Right hindlimb (tissue), 1 donor: Measurements from ENCODE around the gene SLC4A8.

Source experiments
- DNase-seq: peaks from one replicate; pipeline ENCODE4 v3.0.0-alpha.2; 2018

The SLC4A8 gene

GRCh38 chr12:51424662-51425539, at the start of gene SLC4A8:
SLC4A8 (plus strand) TSS chr12:51424831; CDS start chr12:51424988, 157 bp downstream.
- DNase-seq = peak; percentile 95

- DNase-seq = no peak
Observed at GRCh38 chr12:51374856-51375255, 49.8 kb upstream of the SLC4A8 start.

GRCh38 chr12:51377099-51377984, 47.3 kb upstream of the SLC4A8 start:
- DNase-seq = peak; percentile 41

GRCh38 chr12:51378749-51379148, 45.9 kb upstream of the SLC4A8 start:
- no peak for DNase-seq

GRCh38 chr12:51379571-51379970, 45.1 kb upstream of the SLC4A8 start:
- no peak for DNase-seq

GRCh38 chr12:51381226-51382079, 43.2 kb upstream of the SLC4A8 start:
- peak; percentile 37 for DNase-seq

- DNase-seq = no peak
Observed at GRCh38 chr12:51382173-51382572, 42.5 kb upstream of the SLC4A8 start.

GRCh38 chr12:51383269-51383905, 41.2 kb upstream of the SLC4A8 start:
- no peak for DNase-seq

GRCh38 chr12:51386351-51386750, 38.3 kb upstream of the SLC4A8 start:
- no peak for DNase-seq

- no peak for DNase-seq
Observed at GRCh38 chr12:51388069-51388799, 36.4 kb upstream of the SLC4A8 start.

GRCh38 chr12:51388846-51389245, 35.8 kb upstream of the SLC4A8 start:
- DNase-seq = no peak

GRCh38 chr12:51389302-51389999, 35.2 kb upstream of the SLC4A8 start:
- no peak for DNase-seq

- DNase-seq = no peak
Observed at GRCh38 chr12:51390457-51390856, 34.2 kb upstream of the SLC4A8 start.

GRCh38 chr12:51390891-51391282, 33.7 kb upstream of the SLC4A8 start:
- DNase-seq = no peak

- no peak for DNase-seq
Observed at GRCh38 chr12:51391283-51392123, 33.1 kb upstream of the SLC4A8 start, which contains the start of gene GALNT6. GALNT6 (minus strand) TSS chr12:51391406; CDS start chr12:51379781, 11,625 bp downstream.

- DNase-seq = no peak
Observed at GRCh38 chr12:51392556-51393237, 31.9 kb upstream of the SLC4A8 start.

GRCh38 chr12:51393676-51394545, 30.7 kb upstream of the SLC4A8 start:
- no peak for DNase-seq
